HT1080 (cell line): ENCODE data around the gene TOPAZ1. TPM values are rescaled to one million over a fixed set of nuclear protein-coding genes. Genes with fewer than 3 reads are reported as not detected.
A peak's percentile ranks its signal among the peaks of the same experiment; 100 is the strongest.
"Not testable (repeated sequence)": the region's sequence is repeated elsewhere in the genome, so short reads cannot be mapped to it uniquely, and the experiment has no call there.

Experiments used
- DNase-seq: peaks from one replicate; pipeline ENCODE4 v3.0.0-alpha.2; 2015; ENCODE audit warnings: low read depth
- total RNA-seq: library from RNA; depleted of rRNA; stranded (reverse); fragments of >200 nt; shearing (Covaris generic); gene quantifications from 2 replicates; pipeline ENCODE4 v1.2.3, GENCODE V29; 2014

The TOPAZ1 gene
- total RNA-seq, 1 experiment from 2014 or later = not detected

- no peak for DNase-seq
These were observed 84.8 kb downstream of the TOPAZ1 start for GRCh38 chr3:44326515-44326914.

- no peak for DNase-seq
These were observed 88.3 kb downstream of the TOPAZ1 start for GRCh38 chr3:44329946-44330345.

GRCh38 chr3:44330444-44330843, 88.8 kb downstream of the TOPAZ1 start:
- DNase-seq = no peak

GRCh38 chr3:44334326-44334725, 92.6 kb downstream of the TOPAZ1 start:
- no peak for DNase-seq

- DNase-seq = no peak
These were observed 95.6 kb downstream of the TOPAZ1 start for GRCh38 chr3:44337248-44337785.

DNA sequence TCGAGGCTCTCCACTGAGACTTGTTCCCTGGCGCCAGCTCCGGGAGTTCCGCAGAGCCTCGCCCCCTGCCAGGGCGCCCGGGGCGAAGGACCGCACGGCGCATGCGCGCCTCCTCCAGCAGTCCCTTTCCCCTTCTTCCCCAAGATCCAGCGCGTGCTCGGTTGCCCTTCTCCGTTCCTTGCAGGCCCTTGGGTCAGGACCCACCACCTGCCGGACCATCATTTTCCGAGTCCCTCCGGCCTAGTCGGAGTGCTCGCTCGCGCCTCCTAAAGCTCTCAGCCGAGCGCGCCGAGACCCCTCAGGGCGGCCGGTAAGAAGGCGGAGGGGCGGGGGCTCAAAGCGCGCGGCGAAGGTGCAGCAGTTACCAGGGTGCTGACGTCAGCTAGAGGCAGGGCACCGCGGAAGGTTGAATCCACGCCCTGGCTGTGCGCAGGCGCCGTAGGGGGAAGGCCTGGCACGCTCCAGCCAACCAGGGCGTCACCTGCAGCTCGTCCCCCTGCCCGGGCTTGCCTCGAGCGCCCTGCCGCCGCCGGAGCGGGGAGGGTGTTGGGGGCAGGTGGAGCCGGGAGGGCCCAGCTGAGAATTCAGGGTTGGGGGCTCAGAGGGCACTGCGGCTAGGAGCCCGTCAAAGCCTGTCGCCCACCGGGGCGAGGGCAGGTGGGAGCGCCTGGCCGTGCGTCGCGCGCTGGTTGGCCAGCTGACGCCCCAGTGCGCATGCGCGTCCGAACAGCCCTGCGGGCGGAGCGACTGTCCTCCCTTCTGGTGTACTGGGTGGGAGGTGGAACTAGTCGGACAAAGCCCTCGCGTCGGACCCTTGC, 96.5 kb downstream of the TOPAZ1 start, which contains the start of gene TCAIM:
Gene TCAIM (plus strand): TSS at position 757 of the 818 bp plus-strand sequence. CDS start 16,017 bp downstream, outside the sequence.
- DNase-seq = peak; percentile 95

- DNase-seq = no peak
These were observed 97.1 kb downstream of the TOPAZ1 start for GRCh38 chr3:44338828-44339127.

GRCh38 chr3:44339181-44340057, 97.7 kb downstream of the TOPAZ1 start:
- no peak for DNase-seq

DNA sequence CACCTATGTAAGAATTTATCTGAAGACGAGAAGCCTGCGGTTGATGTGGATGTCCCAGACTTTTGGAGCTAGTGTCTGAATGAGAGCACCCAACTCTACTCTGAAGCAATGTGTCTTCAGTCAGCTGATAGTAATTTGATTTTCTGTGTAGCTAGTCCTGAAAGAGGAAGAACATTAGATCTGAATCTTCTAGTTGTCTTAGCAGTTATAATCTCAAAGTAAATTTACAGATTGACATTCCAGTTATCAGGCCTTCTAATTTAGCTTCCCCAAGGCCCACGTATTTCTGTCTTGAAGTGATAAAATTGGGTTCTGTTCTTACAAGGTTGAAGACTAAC, 98.3 kb downstream of the TOPAZ1 start:
- no peak for DNase-seq

DNA sequence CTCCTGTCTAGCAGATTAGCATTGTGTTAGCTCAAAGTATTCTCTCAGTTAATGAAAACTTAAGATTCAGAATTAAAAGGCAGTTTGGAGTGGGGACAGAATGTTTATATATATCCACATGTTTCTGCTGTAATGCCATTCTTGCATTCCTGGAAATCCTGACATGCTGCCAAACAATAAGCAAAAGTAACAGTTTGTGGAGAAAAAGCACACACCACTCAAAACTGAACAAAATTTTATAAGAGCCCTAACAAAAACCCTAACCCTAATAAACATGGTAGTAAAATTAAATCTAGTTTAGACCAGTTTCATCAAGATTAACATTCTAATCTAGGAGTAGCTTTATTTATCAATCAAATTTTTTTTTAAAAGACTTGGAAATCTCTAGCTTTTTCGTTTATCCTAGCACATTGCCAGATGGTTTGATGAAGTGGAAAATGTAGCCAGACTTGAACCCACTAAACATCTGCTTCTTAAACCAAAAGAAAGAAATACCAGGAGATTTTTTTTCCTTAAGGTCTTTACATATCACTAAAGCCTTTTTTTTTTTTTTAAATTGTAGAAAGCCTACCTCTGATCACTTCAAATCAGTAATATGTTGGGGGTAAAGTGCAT, 100.6 kb downstream of the TOPAZ1 start:
- DNase-seq = no peak

DNA sequence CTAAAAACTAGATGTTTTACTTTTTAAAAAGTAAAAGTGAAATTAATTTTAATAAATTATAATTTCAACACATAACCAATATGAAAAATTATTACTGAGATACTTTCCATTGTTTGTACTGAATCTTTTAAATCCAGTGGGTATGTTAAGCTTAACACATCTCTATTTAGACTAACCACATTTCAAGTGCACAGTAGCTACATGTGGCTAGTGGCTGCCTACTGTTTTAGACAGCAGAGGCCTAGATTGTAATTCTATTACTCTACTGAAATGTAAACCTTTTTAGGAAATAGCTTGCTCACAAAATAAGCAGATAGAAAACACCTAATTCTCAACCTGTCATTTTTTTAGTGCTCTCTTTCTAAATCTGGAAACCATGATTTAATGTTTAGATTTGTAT, 101.7 kb downstream of the TOPAZ1 start:
- no peak for DNase-seq

DNA sequence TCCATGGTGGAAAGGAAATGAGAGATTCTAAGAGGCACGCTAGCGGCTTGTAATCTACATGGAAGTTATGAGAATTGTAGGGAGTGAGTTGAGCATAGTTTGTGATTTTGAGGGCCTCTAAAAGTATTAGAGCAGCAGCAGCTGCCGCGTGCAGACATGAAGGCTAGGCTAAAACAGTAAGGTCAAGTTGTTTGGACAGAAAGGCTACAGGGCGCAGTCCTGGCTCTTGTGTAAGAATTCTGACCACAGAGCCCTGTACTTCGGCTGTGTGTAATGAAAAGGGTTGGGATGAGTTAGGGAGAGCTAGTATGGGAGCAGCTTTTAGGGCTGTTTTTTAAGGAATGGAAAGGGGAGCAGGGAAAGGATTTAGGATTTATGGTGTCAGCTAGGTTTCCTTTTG, 104.9 kb downstream of the TOPAZ1 start:
- not testable (repeated sequence) for DNase-seq

- no peak for DNase-seq
These were observed 107.3 kb downstream of the TOPAZ1 start for GRCh38 chr3:44348993-44349392.

DNA sequence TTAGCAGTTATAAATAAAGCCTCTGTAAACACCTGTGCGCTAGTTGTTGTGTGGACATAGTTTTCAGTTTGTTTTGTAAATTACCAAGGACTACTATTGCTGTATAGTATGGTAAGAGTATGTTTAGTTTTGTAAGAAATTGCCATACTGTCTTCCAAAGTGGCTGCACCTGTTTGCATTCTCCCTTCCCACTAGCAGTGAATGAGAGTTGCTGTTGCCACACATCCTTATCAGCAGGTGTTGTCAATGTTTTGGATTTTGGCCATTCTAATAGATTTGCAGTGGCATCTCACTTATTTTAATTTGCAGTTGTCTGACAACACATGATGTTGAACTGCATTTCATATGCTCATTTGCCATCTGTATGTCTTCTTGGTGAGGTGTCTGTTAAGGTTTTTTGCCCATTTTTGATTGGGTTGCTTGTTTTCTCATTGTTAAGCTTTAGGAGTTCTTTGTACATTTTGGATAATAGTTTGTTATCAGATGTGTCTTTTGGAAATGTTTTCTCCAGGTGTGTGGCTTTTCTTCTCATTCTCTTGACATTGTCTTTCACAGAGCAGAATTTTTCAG, 111.8 kb downstream of the TOPAZ1 start:
- no peak for DNase-seq

DNA sequence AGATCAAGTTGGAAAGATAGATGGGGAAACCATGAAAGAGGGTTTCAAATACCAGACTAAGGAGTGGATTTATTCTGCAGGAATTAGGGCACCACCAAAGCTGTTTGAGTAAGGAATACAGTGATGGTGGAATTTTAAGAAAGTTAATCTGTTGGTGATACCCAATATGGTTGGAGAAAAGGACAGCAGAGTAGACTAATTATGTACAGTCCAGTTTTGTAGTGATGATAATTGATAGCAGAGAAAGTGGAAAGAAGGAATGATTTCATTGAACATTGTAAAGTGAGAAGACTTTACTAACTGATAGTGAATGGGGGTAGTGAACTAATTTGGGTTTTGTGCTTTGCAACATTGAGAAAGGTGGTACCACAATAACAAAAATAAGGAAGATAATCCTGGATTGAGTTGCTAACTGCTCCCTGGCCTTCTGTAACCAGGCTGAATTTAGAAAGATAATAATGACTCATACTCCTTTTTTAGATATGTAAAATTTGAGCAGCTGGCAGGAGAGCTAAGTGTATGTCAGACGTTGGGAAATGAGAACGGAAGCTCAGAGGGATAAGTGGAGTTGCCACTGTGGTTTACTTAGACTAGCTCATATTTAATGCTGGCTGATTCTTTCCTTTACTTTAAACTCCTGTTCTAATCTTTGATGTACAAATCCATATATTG, 113.8 kb downstream of the TOPAZ1 start:
- peak; percentile 78 for DNase-seq

GRCh38 chr3:44359146-44359751, 117.6 kb downstream of the TOPAZ1 start:
- DNase-seq = peak; percentile 2

GRCh38 chr3:44363591-44363990, 121.9 kb downstream of the TOPAZ1 start:
- no peak for DNase-seq

DNA sequence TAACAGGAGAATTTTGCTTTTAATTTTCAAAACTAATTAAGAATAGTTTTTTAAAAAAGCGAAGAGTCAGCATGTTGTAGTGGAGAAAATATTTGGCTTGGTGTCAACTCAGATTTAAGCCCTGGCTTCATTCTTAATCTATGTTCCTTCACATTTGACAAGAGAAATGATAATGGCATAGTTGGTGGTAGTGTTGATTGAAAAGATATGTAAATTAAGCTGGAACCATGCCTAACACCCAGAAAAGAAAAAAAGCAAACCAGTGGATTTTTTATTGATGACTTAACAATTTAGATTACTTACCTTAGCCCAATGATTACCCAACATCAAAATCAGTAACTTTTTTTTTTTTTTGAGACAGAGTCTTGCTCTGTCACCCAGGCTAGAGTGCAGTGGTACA, 124.3 kb downstream of the TOPAZ1 start:
- DNase-seq = no peak

- no peak for DNase-seq
These were observed 133.8 kb downstream of the TOPAZ1 start for GRCh38 chr3:44375450-44375849.
